Karpas-422 (cell line): ENCODE results near the gene BAZ2B. TPM values are rescaled to one million over a fixed set of nuclear protein-coding genes. Genes with fewer than 3 reads are reported as not detected.

Source experiments
- DNase-seq: peaks from one replicate; pipeline ENCODE4 v3.0.0-alpha.2; 2015
- H2AFZ ChIP-seq: fragments of 200-600 bp; sonication (generic); 2 replicates; pipeline ENCODE4 v1.6.1; 2014; ENCODE audit warnings: antibody characterized with exemption, low read length, mixed read lengths
- H3K27ac ChIP-seq: fragments of 200-600 bp; sonication (generic); 2 replicates; pipeline ENCODE4 v1.5.1; 2014; ENCODE audit warnings: mild to moderate bottlenecking, low read length, moderate library complexity
- H3K27me3 ChIP-seq: fragments of 200-600 bp; sonication (generic); 2 replicates; pipeline ENCODE4 v1.6.1; 2014; ENCODE audit warnings: low read length, mixed read lengths
- H3K36me3 ChIP-seq: fragments of 200-600 bp; sonication (generic); 2 replicates; pipeline ENCODE4 v1.6.1; 2014; ENCODE audit warnings: low read length, mixed read lengths; ENCODE audit not compliant: insufficient read depth
- H3K4me1 ChIP-seq: fragments of 200-600 bp; sonication (generic); 2 replicates; pipeline ENCODE4 v1.6.1; 2014; ENCODE audit warnings: mild to moderate bottlenecking, low read length, mixed read lengths
- H3K4me2 ChIP-seq: fragments of 200-600 bp; sonication (generic); 2 replicates; pipeline ENCODE4 v1.6.1; 2014; ENCODE audit warnings: low read length, low read depth, mild to moderate bottlenecking; ENCODE audit not compliant: poor library complexity, severe bottlenecking
- H3K4me3 ChIP-seq: fragments of 200-600 bp; sonication (generic); 2 replicates; pipeline ENCODE4 v1.5.1; 2014; ENCODE audit warnings: mild to moderate bottlenecking, antibody characterized with exemption, low read length, mixed read lengths
- H3K79me2 ChIP-seq: fragments of 200-600 bp; sonication (generic); 2 replicates; pipeline ENCODE4 v1.6.1; 2014; ENCODE audit warnings: mild to moderate bottlenecking, low read length, mixed read lengths
- H3K9ac ChIP-seq: fragments of 200-600 bp; sonication (generic); 2 replicates; pipeline ENCODE4 v1.6.0; 2014; ENCODE audit warnings: low read length
- H3K9me2 ChIP-seq: fragments of 200-600 bp; sonication (generic), shearing (Covaris generic); replicated peaks from 2 replicates; pipeline ENCODE4 v1.6.0; 2014; ENCODE audit warnings: mild to moderate bottlenecking, low read length, moderate library complexity; ENCODE audit not compliant: insufficient read depth
- H3K9me3 ChIP-seq: fragments of 300-700, 200-600 bp; sonication (generic); 2 replicates; pipeline ENCODE4 v1.6.1; 2014; ENCODE audit warnings: low read length, mixed read lengths
- H4K20me1 ChIP-seq: fragments of 200-600 bp; sonication (generic); 2 replicates; pipeline ENCODE4 v1.6.1; 2014; ENCODE audit warnings: mild to moderate bottlenecking, antibody characterized with exemption, low read length, low read depth; ENCODE audit not compliant: insufficient read depth
- total RNA-seq: library from RNA; depleted of rRNA; stranded (reverse); fragments of >200 nt; shearing (Covaris generic); gene quantifications from 2 replicates; pipeline ENCODE4 v1.2.3, GENCODE V29; 2014; ENCODE audit warnings: low replicate concordance

BAZ2B gene
- total RNA-seq, 1 experiment from 2014 or later = 2.2 TPM

GRCh38 chr2:159573846-159574606, 42.3 kb downstream of the BAZ2B start:
- Histone ChIP-seq H3K9ac (no peak overlapping the region), H4K20me1 (no peaks in the 10 kb centered on the region), H3K9me3 (no peaks in the 10 kb centered on the region), H3K27ac (no peak overlapping the region), H2AFZ (no peak overlapping the region), H3K36me3 (no peaks in the 10 kb centered on the region), H3K4me1 (no peaks in the 10 kb centered on the region), H3K79me2 (no peaks in the 10 kb centered on the region), H3K4me2 (no peak overlapping the region), H3K9me2 (no peaks in the 10 kb centered on the region), H3K27me3 (no peaks in the 10 kb centered on the region), H3K4me3 (no peak overlapping the region)
- no peak for DNase-seq

- Histone ChIP-seq H3K79me2 (no peaks in the 10 kb centered on the region), H3K36me3 (no peaks in the 10 kb centered on the region), H3K9me2 (no peaks in the 10 kb centered on the region), H3K4me2 (no peak overlapping the region), H3K9ac (no peak overlapping the region), H3K4me1 (no peaks in the 10 kb centered on the region), H2AFZ (no peak overlapping the region), H3K27me3 (no peaks in the 10 kb centered on the region), H4K20me1 (no peaks in the 10 kb centered on the region), H3K9me3 (no peaks in the 10 kb centered on the region), H3K4me3 (no peak overlapping the region), H3K27ac (no peak overlapping the region)
- DNase-seq = no peak
Observed at GRCh38 chr2:159573294-159573693, 43.1 kb downstream of the BAZ2B start.

GRCh38 chr2:159572459-159572858, 43.9 kb downstream of the BAZ2B start:
- no peak overlapping the region for H3K4me3 ChIP-seq
- H3K27ac ChIP-seq = no peak overlapping the region
- H2AFZ ChIP-seq = no peak overlapping the region
- no peaks in the 10 kb centered on the region for H3K79me2 ChIP-seq
- H3K4me1 ChIP-seq = no peaks in the 10 kb centered on the region
- no peaks in the 10 kb centered on the region for H3K9me3 ChIP-seq
- H3K27me3 ChIP-seq = no peaks in the 10 kb centered on the region
- no peaks in the 10 kb centered on the region for H3K36me3 ChIP-seq
- no peaks in the 10 kb centered on the region for H4K20me1 ChIP-seq
- no peak overlapping the region for H3K4me2 ChIP-seq
- H3K9me2 ChIP-seq = no peaks in the 10 kb centered on the region
- H3K9ac ChIP-seq = no peak overlapping the region
- no peak for DNase-seq

- Histone ChIP-seq H3K36me3 (no peaks in the 10 kb centered on the region), H3K9me3 (no peaks in the 10 kb centered on the region), H3K4me1 (no peaks in the 10 kb centered on the region), H2AFZ (no peak overlapping the region), H4K20me1 (no peaks in the 10 kb centered on the region), H3K27me3 (no peaks in the 10 kb centered on the region), H3K4me3 (no peak overlapping the region), H3K27ac (no peak overlapping the region), H3K79me2 (no peaks in the 10 kb centered on the region), H3K9ac (no peak overlapping the region), H3K4me2 (no peak overlapping the region), H3K9me2 (no peaks in the 10 kb centered on the region)
- no peak for DNase-seq
Observed at GRCh38 chr2:159571540-159572260, 44.6 kb downstream of the BAZ2B start.

GRCh38 chr2:159564081-159564480, 52.3 kb downstream of the BAZ2B start:
- Histone ChIP-seq H3K4me1 (no peaks in the 10 kb centered on the region), H3K36me3 (no peaks in the 10 kb centered on the region), H3K9ac (no peak overlapping the region), H3K9me2 (no peaks in the 10 kb centered on the region), H3K4me3 (no peak overlapping the region), H3K9me3 (no peaks in the 10 kb centered on the region), H3K27ac (no peak overlapping the region), H2AFZ (no peak overlapping the region), H4K20me1 (no peaks in the 10 kb centered on the region), H3K27me3 (no peaks in the 10 kb centered on the region), H3K4me2 (no peak overlapping the region), H3K79me2 (no peaks in the 10 kb centered on the region)
- DNase-seq = no peak

GRCh38 chr2:159562248-159562647, 54.1 kb downstream of the BAZ2B start:
- H3K27me3 ChIP-seq = no peaks in the 10 kb centered on the region
- no peaks in the 10 kb centered on the region for H3K9me3 ChIP-seq
- H4K20me1 ChIP-seq = no peaks in the 10 kb centered on the region
- no peak overlapping the region for H3K4me2 ChIP-seq
- H3K9ac ChIP-seq = no peak overlapping the region
- H3K9me2 ChIP-seq = no peaks in the 10 kb centered on the region
- no peaks in the 10 kb centered on the region for H3K36me3 ChIP-seq
- H3K4me3 ChIP-seq = no peak overlapping the region
- no peak for DNase-seq
- no peak overlapping the region for H3K27ac ChIP-seq
- no peak overlapping the region for H2AFZ ChIP-seq
- no peaks in the 10 kb centered on the region for H3K4me1 ChIP-seq
- H3K79me2 ChIP-seq = no peaks in the 10 kb centered on the region

- Histone ChIP-seq H3K4me2 (no peak overlapping the region), H3K9ac (no peak overlapping the region), H2AFZ (no peak overlapping the region), H3K4me3 (no peak overlapping the region), H3K79me2 (no peaks in the 10 kb centered on the region), H3K36me3 (no peaks in the 10 kb centered on the region), H3K27me3 (no peaks in the 10 kb centered on the region), H3K9me2 (no peaks in the 10 kb centered on the region), H3K9me3 (no peaks in the 10 kb centered on the region), H3K4me1 (no peaks in the 10 kb centered on the region), H4K20me1 (no peaks in the 10 kb centered on the region), H3K27ac (no peak overlapping the region)
- no peak for DNase-seq
Observed at GRCh38 chr2:159561786-159562185, 54.6 kb downstream of the BAZ2B start.

GRCh38 chr2:159561242-159561641, 55.1 kb downstream of the BAZ2B start:
- DNase-seq = no peak
- no peaks in the 10 kb centered on the region for H3K9me3 ChIP-seq
- H2AFZ ChIP-seq = no peak overlapping the region
- no peaks in the 10 kb centered on the region for H3K4me1 ChIP-seq
- H3K36me3 ChIP-seq = no peaks in the 10 kb centered on the region
- H3K9ac ChIP-seq = no peak overlapping the region
- no peaks in the 10 kb centered on the region for H3K79me2 ChIP-seq
- no peak overlapping the region for H3K27ac ChIP-seq
- H3K4me3 ChIP-seq = no peak overlapping the region
- H3K4me2 ChIP-seq = no peak overlapping the region
- no peaks in the 10 kb centered on the region for H3K27me3 ChIP-seq
- no peaks in the 10 kb centered on the region for H4K20me1 ChIP-seq
- H3K9me2 ChIP-seq = no peaks in the 10 kb centered on the region
